Measurements from ENCODE around the gene KANK3. TPM values are rescaled to one million over a fixed set of nuclear protein-coding genes. Genes with fewer than 3 reads are reported as not detected.

The KANK3 gene
- total and polyA plus RNA-seq, 9 of the 15 experiments (the other 6 are each of a cell fraction or from before 2014, with no cell fraction given) = 0.03 to 0.40 (median 0.08) TPM; not detected in 6

DNA sequence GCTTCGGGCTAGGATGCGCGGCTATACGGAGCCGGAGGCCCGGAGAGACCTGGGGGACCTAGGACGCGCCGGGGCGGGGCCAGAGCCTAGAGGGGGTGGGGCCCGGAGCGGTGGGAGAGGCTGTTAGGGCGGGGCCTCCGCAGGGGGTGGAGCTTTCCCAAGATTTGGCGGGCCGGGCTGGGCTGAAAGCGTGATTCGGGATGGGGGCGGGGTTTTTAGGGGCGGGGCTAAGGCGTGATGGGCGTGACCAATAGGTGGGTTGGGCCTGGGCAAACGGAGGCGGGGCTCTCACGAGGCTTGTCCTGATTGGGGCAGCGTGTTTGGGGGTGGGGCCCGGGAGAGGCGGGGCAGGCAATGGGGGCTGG lies 47.5 kb upstream of the KANK3 start (continued):
- TF ChIP-seq SPI1 (IDR thresholded peaks at IDR 0.05; ENCODE audit: borderline replicate concordance, low read depth, low read length) = no peak
- no peak for TF ChIP-seq FOXK1 (CRISPR knock-in tag; IDR thresholded peaks at IDR 0.05; ENCODE audit: borderline replicate concordance)
- TF ChIP-seq, protein P1, sequence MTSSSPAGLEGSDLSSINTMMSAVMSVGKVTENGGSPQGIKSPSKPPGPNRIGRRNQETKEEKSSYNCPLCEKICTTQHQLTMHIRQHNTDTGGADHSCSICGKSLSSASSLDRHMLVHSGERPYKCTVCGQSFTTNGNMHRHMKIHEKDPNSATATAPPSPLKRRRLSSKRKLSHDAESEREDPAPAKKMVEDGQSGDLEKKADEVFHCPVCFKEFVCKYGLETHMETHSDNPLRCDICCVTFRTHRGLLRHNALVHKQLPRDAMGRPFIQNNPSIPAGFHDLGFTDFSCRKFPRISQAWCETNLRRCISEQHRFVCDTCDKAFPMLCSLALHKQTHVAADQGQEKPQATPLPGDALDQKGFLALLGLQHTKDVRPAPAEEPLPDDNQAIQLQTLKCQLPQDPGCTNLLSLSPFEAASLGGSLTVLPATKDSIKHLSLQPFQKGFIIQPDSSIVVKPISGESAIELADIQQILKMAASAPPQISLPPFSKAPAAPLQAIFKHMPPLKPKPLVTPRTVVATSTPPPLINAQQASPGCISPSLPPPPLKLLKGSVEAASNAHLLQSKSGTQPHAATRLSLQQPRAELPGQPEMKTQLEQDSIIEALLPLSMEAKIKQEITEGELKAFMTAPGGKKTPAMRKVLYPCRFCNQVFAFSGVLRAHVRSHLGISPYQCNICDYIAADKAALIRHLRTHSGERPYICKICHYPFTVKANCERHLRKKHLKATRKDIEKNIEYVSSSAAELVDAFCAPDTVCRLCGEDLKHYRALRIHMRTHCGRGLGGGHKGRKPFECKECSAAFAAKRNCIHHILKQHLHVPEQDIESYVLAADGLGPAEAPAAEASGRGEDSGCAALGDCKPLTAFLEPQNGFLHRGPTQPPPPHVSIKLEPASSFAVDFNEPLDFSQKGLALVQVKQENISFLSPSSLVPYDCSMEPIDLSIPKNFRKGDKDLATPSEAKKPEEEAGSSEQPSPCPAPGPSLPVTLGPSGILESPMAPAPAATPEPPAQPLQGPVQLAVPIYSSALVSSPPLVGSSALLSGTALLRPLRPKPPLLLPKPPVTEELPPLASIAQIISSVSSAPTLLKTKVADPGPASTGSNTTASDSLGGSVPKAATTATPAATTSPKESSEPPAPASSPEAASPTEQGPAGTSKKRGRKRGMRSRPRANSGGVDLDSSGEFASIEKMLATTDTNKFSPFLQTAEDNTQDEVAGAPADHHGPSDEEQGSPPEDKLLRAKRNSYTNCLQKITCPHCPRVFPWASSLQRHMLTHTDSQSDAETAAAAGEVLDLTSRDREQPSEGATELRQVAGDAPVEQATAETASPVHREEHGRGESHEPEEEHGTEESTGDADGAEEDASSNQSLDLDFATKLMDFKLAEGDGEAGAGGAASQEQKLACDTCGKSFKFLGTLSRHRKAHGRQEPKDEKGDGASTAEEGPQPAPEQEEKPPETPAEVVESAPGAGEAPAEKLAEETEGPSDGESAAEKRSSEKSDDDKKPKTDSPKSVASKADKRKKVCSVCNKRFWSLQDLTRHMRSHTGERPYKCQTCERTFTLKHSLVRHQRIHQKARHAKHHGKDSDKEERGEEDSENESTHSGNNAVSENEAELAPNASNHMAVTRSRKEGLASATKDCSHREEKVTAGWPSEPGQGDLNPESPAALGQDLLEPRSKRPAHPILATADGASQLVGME (CRISPR knock-in tag; IDR thresholded peaks at IDR 0.05) = no peak
- TF ChIP-seq TBP (optimal IDR thresholded peaks at IDR 0.05; ENCODE audit: low read depth, low read length) = peak; percentile 45
- TF ChIP-seq RBFOX2 (IDR thresholded peaks at IDR 0.05; ENCODE audit: low read depth, low read length) = peak; percentile 57; the same call in 1 of the 2 replicates
- 0 out of 2 replicates have a peak, but pooled peaks have one; percentile 59 for TF ChIP-seq HDGF (IDR thresholded peaks at IDR 0.05)
- peak; percentile 83 for TF ChIP-seq POLR2G (IDR thresholded peaks at IDR 0.05; ENCODE audit: low read depth, low read length)
- no peak for TF ChIP-seq ZFP36 (IDR thresholded peaks at IDR 0.05; ENCODE audit: low read depth, low read length, partially characterized antibody)
- peak; percentile 21 for TF ChIP-seq NFYB (IDR thresholded peaks at IDR 0.05; ENCODE audit: extremely low read depth, insufficient read length)
- 0 out of 2 replicates have a peak, but pooled peaks have one; percentile 9 for TF ChIP-seq EGR1 (conservative IDR thresholded peaks at IDR 0.05)
- TF ChIP-seq POLR2A (conservative IDR thresholded peaks at IDR 0.05) = 0 out of 2 replicates have a peak, but pooled peaks have one; percentile 8
- no peak for TF ChIP-seq MCM7 (IDR thresholded peaks at IDR 0.05)
- TF ChIP-seq, protein P2, sequence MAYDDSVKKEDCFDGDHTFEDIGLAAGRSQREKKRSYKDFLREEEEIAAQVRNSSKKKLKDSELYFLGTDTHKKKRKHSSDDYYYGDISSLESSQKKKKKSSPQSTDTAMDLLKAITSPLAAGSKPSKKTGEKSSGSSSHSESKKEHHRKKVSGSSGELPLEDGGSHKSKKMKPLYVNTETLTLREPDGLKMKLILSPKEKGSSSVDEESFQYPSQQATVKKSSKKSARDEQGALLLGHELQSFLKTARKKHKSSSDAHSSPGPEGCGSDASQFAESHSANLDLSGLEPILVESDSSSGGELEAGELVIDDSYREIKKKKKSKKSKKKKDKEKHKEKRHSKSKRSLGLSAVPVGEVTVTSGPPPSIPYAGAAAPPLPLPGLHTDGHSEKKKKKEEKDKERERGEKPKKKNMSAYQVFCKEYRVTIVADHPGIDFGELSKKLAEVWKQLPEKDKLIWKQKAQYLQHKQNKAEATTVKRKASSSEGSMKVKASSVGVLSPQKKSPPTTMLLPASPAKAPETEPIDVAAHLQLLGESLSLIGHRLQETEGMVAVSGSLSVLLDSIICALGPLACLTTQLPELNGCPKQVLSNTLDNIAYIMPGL (CRISPR knock-in tag; IDR thresholded peaks at IDR 0.05) = peak; percentile 6; the same call in 1 of the 2 replicates
- TF ChIP-seq ZC3H4 (CRISPR knock-in tag; IDR thresholded peaks at IDR 0.05; ENCODE audit: borderline replicate concordance) = 0 out of 2 replicates have a peak, but pooled peaks have one; percentile 12
- TF ChIP-seq ZNF583 (CRISPR knock-in tag; IDR thresholded peaks at IDR 0.05) = no peak
- 0 out of 2 replicates have a peak, but pooled peaks have one; percentile 16 for TF ChIP-seq PML (IDR thresholded peaks at IDR 0.05; ENCODE audit: low read length)
- TF ChIP-seq CHD2 (IDR thresholded peaks at IDR 0.05; ENCODE audit: low read depth, low read length) = peak; percentile 8; the same call in 1 of the 2 replicates
- no peak for TF ChIP-seq TOE1 (IDR thresholded peaks at IDR 0.05; ENCODE audit: borderline replicate concordance)
- no peak for TF ChIP-seq TOE1 (CRISPR knock-in tag; IDR thresholded peaks at IDR 0.05; ENCODE audit: borderline replicate concordance, low read depth)
- TF ChIP-seq POLR2AphosphoS2 (IDR thresholded peaks at IDR 0.05; ENCODE audit: low read length) = no peak
- peak; percentile 23 for TF ChIP-seq POLR2B (IDR thresholded peaks at IDR 0.05; ENCODE audit: low read depth, partially characterized antibody)
- TF ChIP-seq ELF2 (CRISPR knock-in tag; IDR thresholded peaks at IDR 0.05) = no peak

Measured in K562 (cell line).